Omental fat pad (tissue), 4 donors: ENCODE results near the gene ALDOB. TPM values are rescaled to one million over a fixed set of nuclear protein-coding genes. Genes with fewer than 3 reads are reported as not detected.
A peak's percentile ranks its signal among the peaks of the same experiment; 100 is the strongest.

ENCODE experiments used
- ATAC-seq: fragments of 150-250 bp; one replicate; pipeline ENCODE4 v1.9.1; 2016; ENCODE audit warnings: mild to moderate bottlenecking, moderate library complexity; ENCODE audit not compliant: low FRiP score
- DNase-seq: peaks from one replicate; pipeline ENCODE4 v3.0.0-alpha.2; 2019; ENCODE audit warnings: low spot score
- total RNA-seq, 4 donors: library from RNA; depleted of rRNA; stranded (reverse); fragments of >200 nt; gene quantifications; one replicate each; pipeline ENCODE4 v1.1.0, GENCODE V29; 2016
- TF ChIP-seq, protein P1 (sequence below), 3 donors: fragments of 450-650 bp; IDR thresholded peaks; one replicate each; pipeline ENCODE4 v1.5.1; 2016 to 2017; ENCODE audit warnings: antibody characterized with exemption in 3 of 3, mild to moderate bottlenecking in 3 of 3, moderate library complexity in 2 of 3

The ALDOB gene
- total RNA-seq, 4 donors from 2014 or later: 0.38 TPM; not detected in 3

GRCh38 chr9:101408374-101409078 lies 27.0 kb downstream of the ALDOB start:
- TF ChIP-seq, protein P1, sequence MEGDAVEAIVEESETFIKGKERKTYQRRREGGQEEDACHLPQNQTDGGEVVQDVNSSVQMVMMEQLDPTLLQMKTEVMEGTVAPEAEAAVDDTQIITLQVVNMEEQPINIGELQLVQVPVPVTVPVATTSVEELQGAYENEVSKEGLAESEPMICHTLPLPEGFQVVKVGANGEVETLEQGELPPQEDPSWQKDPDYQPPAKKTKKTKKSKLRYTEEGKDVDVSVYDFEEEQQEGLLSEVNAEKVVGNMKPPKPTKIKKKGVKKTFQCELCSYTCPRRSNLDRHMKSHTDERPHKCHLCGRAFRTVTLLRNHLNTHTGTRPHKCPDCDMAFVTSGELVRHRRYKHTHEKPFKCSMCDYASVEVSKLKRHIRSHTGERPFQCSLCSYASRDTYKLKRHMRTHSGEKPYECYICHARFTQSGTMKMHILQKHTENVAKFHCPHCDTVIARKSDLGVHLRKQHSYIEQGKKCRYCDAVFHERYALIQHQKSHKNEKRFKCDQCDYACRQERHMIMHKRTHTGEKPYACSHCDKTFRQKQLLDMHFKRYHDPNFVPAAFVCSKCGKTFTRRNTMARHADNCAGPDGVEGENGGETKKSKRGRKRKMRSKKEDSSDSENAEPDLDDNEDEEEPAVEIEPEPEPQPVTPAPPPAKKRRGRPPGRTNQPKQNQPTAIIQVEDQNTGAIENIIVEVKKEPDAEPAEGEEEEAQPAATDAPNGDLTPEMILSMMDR (IDR thresholded peaks at IDR 0.05): no peak
- no peak for ATAC-seq
- DNase-seq: no peak

GRCh38 chr9:101403516-101404285 lies 31.9 kb downstream of the ALDOB start:
- ATAC-seq: no peak

DNA sequence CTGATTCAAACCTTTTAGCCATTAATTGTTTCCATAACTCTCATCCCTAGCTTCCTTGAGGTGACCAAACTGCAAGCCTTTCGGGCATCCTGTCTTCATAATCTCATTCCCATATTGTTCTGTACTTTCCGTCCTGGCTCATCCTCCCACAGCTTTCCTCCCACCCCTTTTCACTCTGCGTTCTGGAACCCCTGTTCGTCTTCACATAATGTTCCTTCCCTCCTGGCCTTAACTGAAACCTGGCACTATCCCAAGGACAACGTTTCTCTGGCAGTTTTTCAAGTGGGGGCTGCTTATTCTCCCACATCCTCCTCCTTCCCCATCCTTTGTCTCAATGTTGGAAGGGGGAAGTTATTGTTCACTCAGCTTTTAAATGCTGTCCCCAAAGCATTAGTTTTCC lies 35.5 kb downstream of the ALDOB start:
- DNase-seq (no peak), ATAC-seq (no peak)
- TF ChIP-seq, protein P1 (IDR thresholded peaks at IDR 0.05): no peak

More at GRCh38 chr9:101403516-101404285, 31.9 kb downstream of the ALDOB start:
- TF ChIP-seq, protein P1 (IDR thresholded peaks at IDR 0.05): no peak
- DNase-seq: no peak

GRCh38 chr9:101399643-101399970 lies 36.0 kb downstream of the ALDOB start:
- no peak for DNase-seq
- ATAC-seq: no peak
- TF ChIP-seq, protein P1 (IDR thresholded peaks at IDR 0.05): no peak

DNA sequence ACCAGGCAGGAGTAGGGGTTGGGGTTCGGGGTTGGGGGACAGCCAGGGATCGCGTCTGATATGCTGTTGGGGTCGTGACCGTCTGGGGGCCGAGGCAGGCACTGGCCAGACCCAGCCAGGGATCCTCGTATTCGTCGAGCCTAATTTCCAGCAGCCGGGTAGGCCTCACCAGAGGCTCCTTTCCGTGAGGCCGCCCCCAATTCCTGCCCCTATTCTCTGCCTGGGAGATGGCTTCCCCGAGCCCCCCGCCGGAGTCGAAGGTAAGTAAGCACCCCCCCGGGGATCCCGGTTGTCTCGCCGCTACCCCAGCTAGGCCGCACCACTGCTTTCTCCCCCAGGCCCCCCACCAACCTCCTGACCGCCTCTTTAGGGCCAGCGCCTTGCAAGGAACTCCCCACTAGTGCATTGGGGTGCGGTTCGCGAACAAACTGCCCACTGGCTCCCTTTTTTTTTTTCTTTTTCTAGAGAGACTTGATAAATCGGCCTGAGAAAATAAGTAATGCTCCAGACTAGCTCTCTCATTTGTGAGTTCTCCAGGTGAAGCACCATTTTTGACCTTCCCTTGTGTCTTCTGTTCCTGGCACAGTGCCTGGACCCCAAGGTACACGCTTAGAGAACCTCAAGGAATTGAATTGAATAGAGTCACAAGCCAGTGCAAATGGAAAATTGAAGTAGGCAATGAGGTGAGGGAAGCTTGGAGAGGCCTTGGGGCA lies 36.5 kb downstream of the ALDOB start:
- TF ChIP-seq, protein P1 (IDR thresholded peaks at IDR 0.05): no peak
- DNase-seq: peak; percentile 24
- ATAC-seq: peak; percentile 33

GRCh38 chr9:101398068-101398929 lies 37.3 kb downstream of the ALDOB start, which contains the start of the genes MRPL50 and ZNF189:
MRPL50 (minus strand) TSS chr9:101398618; CDS start chr9:101398592, 26 bp downstream.
ZNF189 (plus strand) TSS chr9:101398851; CDS start chr9:101399157, 306 bp downstream.
- DNase-seq (peak; percentile 95), ATAC-seq (peak; percentile 100)
- TF ChIP-seq, protein P1 (IDR thresholded peaks at IDR 0.05): no peak
